ENCODE results near the gene RECQL. TPM values are rescaled to one million over a fixed set of nuclear protein-coding genes. Genes with fewer than 3 reads are reported as not detected.

RECQL gene
- total RNA-seq, 1 donor from 2014 or later, result 50.4 TPM

- H4K20me1 ChIP-seq (ENCODE audit: low read depth), result no peaks in the 10 kb centered on the region
- Mint-ChIP-seq H3K9me3 (no peaks in the 10 kb centered on the region), H3K36me3 (no peaks in the 10 kb centered on the region), H3K4me3 (no peak overlapping the region), H3K27ac (no peak overlapping the region), H3K27me3 (ENCODE audit: insufficient read depth, low read depth) (peaks cover 2% of the 10 kb centered on the region), H3K4me1 (no peaks in the 10 kb centered on the region)
- H3K79me2 ChIP-seq (ENCODE audit: low read depth), result no peaks in the 10 kb centered on the region
- no peak overlapping the region for H3K4me2 ChIP-seq
- no peak overlapping the region for H2AFZ ChIP-seq (replicated peaks)
- H3K36me3 ChIP-seq, result no peaks in the 10 kb centered on the region
- no peaks in the 10 kb centered on the region for H3K9me3 ChIP-seq (ENCODE audit: low read depth)
- H3K27me3 ChIP-seq, result no peaks in the 10 kb centered on the region
- H3K27ac ChIP-seq, result no peak overlapping the region
- DNase-seq (ENCODE audit: low spot score), result no peak
- no peaks in the 10 kb centered on the region for H3F3A ChIP-seq (ENCODE audit: low read depth)
- no peaks in the 10 kb centered on the region for H3K4me1 ChIP-seq
- no peak overlapping the region for H3K9ac ChIP-seq
- TF ChIP-seq EZH2 (IDR thresholded peaks at IDR 0.05) (no peak), EZH2phosphoT487 (IDR thresholded peaks at IDR 0.05) (no peak), CTCF (IDR thresholded peaks at IDR 0.05) (no peak)
- no peak overlapping the region for H3K4me3 ChIP-seq
Measured at GRCh38 chr12:21541773-21542172, 40.3 kb upstream of the RECQL start.

DNA sequence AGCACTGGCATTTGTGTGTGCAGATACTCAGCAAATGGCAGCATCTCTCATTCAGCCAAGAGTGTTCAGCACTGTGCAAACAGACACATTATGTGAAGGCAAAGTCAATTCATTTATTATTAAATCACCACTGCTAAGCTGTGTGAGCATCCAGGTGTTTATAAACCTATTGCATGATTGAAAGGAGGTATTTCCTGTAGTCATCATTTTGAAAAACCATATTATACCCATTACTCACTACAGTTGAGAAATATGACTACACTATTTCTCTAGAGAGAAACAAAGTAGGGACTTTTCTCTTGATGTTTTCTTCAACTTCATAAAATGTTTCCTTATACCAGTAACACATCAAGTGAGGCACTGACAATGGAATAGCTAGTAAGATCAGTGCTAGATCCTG lies 38.4 kb upstream of the RECQL start:
- Histone ChIP-seq H3K27ac (no peak overlapping the region), H3K9ac (no peak overlapping the region), H3K4me1 (no peaks in the 10 kb centered on the region), H3K4me2 (no peak overlapping the region), H3K4me3 (no peak overlapping the region), H3K36me3 (no peaks in the 10 kb centered on the region), H3F3A (ENCODE audit: low read depth) (no peaks in the 10 kb centered on the region), H3K9me3 (ENCODE audit: low read depth) (no peaks in the 10 kb centered on the region), H2AFZ (replicated peaks) (no peak overlapping the region), H3K27me3 (no peaks in the 10 kb centered on the region), H4K20me1 (ENCODE audit: low read depth) (no peaks in the 10 kb centered on the region), H3K79me2 (ENCODE audit: low read depth) (no peaks in the 10 kb centered on the region)
- no peak overlapping the region for H3K27ac Mint-ChIP-seq
- H3K36me3 Mint-ChIP-seq, result no peaks in the 10 kb centered on the region
- TF ChIP-seq EZH2 (IDR thresholded peaks at IDR 0.05), result no peak
- no peak for TF ChIP-seq CTCF (IDR thresholded peaks at IDR 0.05)
- no peak for TF ChIP-seq EZH2phosphoT487 (IDR thresholded peaks at IDR 0.05)
- H3K4me3 Mint-ChIP-seq, result no peak overlapping the region
- H3K9me3 Mint-ChIP-seq, result no peaks in the 10 kb centered on the region
- H3K27me3 Mint-ChIP-seq (ENCODE audit: insufficient read depth, low read depth), result peaks cover 2% of the 10 kb centered on the region
- no peaks in the 10 kb centered on the region for H3K4me1 Mint-ChIP-seq
- no peak for DNase-seq (ENCODE audit: low spot score)

GRCh38 chr12:21538061-21538653 lies 36.7 kb upstream of the RECQL start:
- no peaks in the 10 kb centered on the region for H3K36me3 ChIP-seq
- H3K27ac ChIP-seq, result no peak overlapping the region
- H3K9ac ChIP-seq, result no peak overlapping the region
- TF ChIP-seq EZH2 (IDR thresholded peaks at IDR 0.05) (no peak), EZH2phosphoT487 (IDR thresholded peaks at IDR 0.05) (no peak), CTCF (IDR thresholded peaks at IDR 0.05) (no peak)
- no peaks in the 10 kb centered on the region for H3F3A ChIP-seq (ENCODE audit: low read depth)
- H3K4me3 Mint-ChIP-seq, result no peak overlapping the region
- no peaks in the 10 kb centered on the region for H3K9me3 Mint-ChIP-seq
- no peak overlapping the region for H3K4me2 ChIP-seq
- no peaks in the 10 kb centered on the region for H4K20me1 ChIP-seq (ENCODE audit: low read depth)
- no peaks in the 10 kb centered on the region for H3K9me3 ChIP-seq (ENCODE audit: low read depth)
- no peaks in the 10 kb centered on the region for H3K27me3 ChIP-seq
- H3K79me2 ChIP-seq (ENCODE audit: low read depth), result no peaks in the 10 kb centered on the region
- H2AFZ ChIP-seq (replicated peaks), result no peak overlapping the region
- no peaks in the 10 kb centered on the region for H3K4me1 Mint-ChIP-seq
- H3K27ac Mint-ChIP-seq, result no peak overlapping the region
- no peaks in the 10 kb centered on the region for H3K4me1 ChIP-seq
- peaks cover 4% of the 10 kb centered on the region for H3K27me3 Mint-ChIP-seq (ENCODE audit: insufficient read depth, low read depth)
- H3K4me3 ChIP-seq, result no peak overlapping the region
- no peaks in the 10 kb centered on the region for H3K36me3 Mint-ChIP-seq
- no peak for DNase-seq (ENCODE audit: low spot score)

All from neural progenitor cell (in vitro differentiated cells).